ENCODE measurements around the gene KRT73.

GRCh38 chr12:52645982-52646381 is 27.6 kb upstream of the KRT73 start:
- TF ChIP-seq TAF1 (IDR thresholded peaks at IDR 0.05; ENCODE audit: low read depth) (no peak), RAD21 (IDR thresholded peaks at IDR 0.05; ENCODE audit: low read depth) (no peak), MAX (IDR thresholded peaks at IDR 0.05) (no peak), NFIC (IDR thresholded peaks at IDR 0.05) (no peak), EP300 (IDR thresholded peaks at IDR 0.05; ENCODE audit: borderline replicate concordance) (no peak), CEBPB (IDR thresholded peaks at IDR 0.05) (no peak), REST (IDR thresholded peaks at IDR 0.05; ENCODE audit: low read depth) (no peak), ZBTB7A (IDR thresholded peaks at IDR 0.05; ENCODE audit: low read depth) (no peak), FOXM1 (IDR thresholded peaks at IDR 0.05; ENCODE audit: borderline replicate concordance, low read depth) (no peak), USF1 (IDR thresholded peaks at IDR 0.05) (no peak), TCF12 (IDR thresholded peaks at IDR 0.05; ENCODE audit: low read depth) (no peak)

Data from Ishikawa (cell line).